ENCODE data around the gene MGRN1. TPM values are rescaled to one million over a fixed set of nuclear protein-coding genes. Genes with fewer than 3 reads are reported as not detected.
A peak's percentile ranks its signal among the peaks of the same experiment; 100 is the strongest.

MGRN1 gene
- 127 TPM for total RNA-seq

- peak; percentile 97 for DNase-seq (ENCODE audit: low spot score)
These were observed at the start of gene MGRN1 for GRCh38 chr16:4624015-4624826. Gene MGRN1, plus strand, starts transcription at chr16:4624826. Its CDS starts 135 bp downstream, at chr16:4624961.

- DNase-seq (ENCODE audit: low spot score): no peak
These were observed 49.5 kb upstream of the MGRN1 start for GRCh38 chr16:4574919-4575705.

- no peak for DNase-seq (ENCODE audit: low spot score)
These were observed 48.6 kb upstream of the MGRN1 start for GRCh38 chr16:4576008-4576407.

- DNase-seq (ENCODE audit: low spot score): no peak
These were observed 45.6 kb upstream of the MGRN1 start for GRCh38 chr16:4578961-4579530.

- DNase-seq (ENCODE audit: low spot score): no peak
These were observed 44.4 kb upstream of the MGRN1 start for GRCh38 chr16:4580250-4580649.

GRCh38 chr16:4583906-4584305 is 40.7 kb upstream of the MGRN1 start:
- no peak for DNase-seq (ENCODE audit: low spot score)

GRCh38 chr16:4586291-4586690 is 38.3 kb upstream of the MGRN1 start:
- no peak for DNase-seq (ENCODE audit: low spot score)

- no peak for DNase-seq (ENCODE audit: low spot score)
These were observed 36.2 kb upstream of the MGRN1 start for GRCh38 chr16:4588386-4588785.

GRCh38 chr16:4588961-4589360 is 35.7 kb upstream of the MGRN1 start:
- DNase-seq (ENCODE audit: low spot score): no peak

GRCh38 chr16:4591191-4591590 is 33.4 kb upstream of the MGRN1 start:
- DNase-seq (ENCODE audit: low spot score): no peak

GRCh38 chr16:4591706-4592470 is 32.7 kb upstream of the MGRN1 start:
- DNase-seq (ENCODE audit: low spot score): no peak

- DNase-seq (ENCODE audit: low spot score): no peak
These were observed 31.5 kb upstream of the MGRN1 start for GRCh38 chr16:4593086-4593485.

- DNase-seq (ENCODE audit: low spot score): no peak
These were observed 29.9 kb upstream of the MGRN1 start for GRCh38 chr16:4594433-4595410.

GRCh38 chr16:4597174-4597573 is 27.5 kb upstream of the MGRN1 start:
- DNase-seq (ENCODE audit: low spot score): peak; percentile 50

- no peak for DNase-seq (ENCODE audit: low spot score)
These were observed 25.6 kb upstream of the MGRN1 start for GRCh38 chr16:4599037-4599436.

- no peak for DNase-seq (ENCODE audit: low spot score)
These were observed 25.1 kb upstream of the MGRN1 start for GRCh38 chr16:4599545-4599944.

GRCh38 chr16:4601036-4601863 is 23.4 kb upstream of the MGRN1 start:
- DNase-seq (ENCODE audit: low spot score): no peak

GRCh38 chr16:4601864-4602186 is 22.8 kb upstream of the MGRN1 start:
- no peak for DNase-seq (ENCODE audit: low spot score)

GRCh38 chr16:4602331-4602730 is 22.3 kb upstream of the MGRN1 start:
- no peak for DNase-seq (ENCODE audit: low spot score)

- no peak for DNase-seq (ENCODE audit: low spot score)
These were observed 20.9 kb upstream of the MGRN1 start for GRCh38 chr16:4603624-4604170.
